ENCODE results near the gene JPH2. TPM values are rescaled to one million over a fixed set of nuclear protein-coding genes. Genes with fewer than 3 reads are reported as not detected.
A peak's percentile ranks its signal among the peaks of the same experiment; 100 is the strongest.
"Not testable (repeated sequence)": the region's sequence is repeated elsewhere in the genome, so short reads cannot be mapped to it uniquely, and the experiment has no call there.

The JPH2 gene
- total RNA-seq, 2 experiments from 2014 or later = 0.07 TPM

- H3K27ac Mint-ChIP-seq = no peak overlapping the region
- intact Hi-C loops (cut with DNase I, micrococcal nuclease) = loop anchor here in 1 of 2 experiments (10.0 kb wide), 1 partner anchor 248 kb away; no protein-coding TSS in a partner anchor
- ATAC-seq (no peak), DNase-seq (no peak)
- no peaks in the 10 kb centered on the region for H3K27me3 Mint-ChIP-seq
- H3K36me3 Mint-ChIP-seq (ENCODE audit: low read depth) = peaks cover 52% of the 10 kb centered on the region
- ChIA-PET CTCF (interaction anchor here (1.1 kb wide), 1 partner anchor 13 kb away, joined by 3 read pairs; no protein-coding TSS in a partner anchor), POLR2A (no interaction called here)
- H3K4me3 Mint-ChIP-seq = no peak overlapping the region
- H3K9me3 Mint-ChIP-seq (ENCODE audit: low read depth) = no peaks in the 10 kb centered on the region
- peaks cover 45% of the 10 kb centered on the region for H3K4me1 Mint-ChIP-seq
Measured at GRCh38 chr20:44203161-44203560, 16.2 kb upstream of the JPH2 start.

- DNase-seq (no peak), ATAC-seq (no peak)
- CTCF ChIA-PET = no interaction called here
- Mint-ChIP-seq H3K4me1 (peaks cover 31% of the 10 kb centered on the region), H3K36me3 (ENCODE audit: low read depth) (peaks cover 55% of the 10 kb centered on the region), H3K9me3 (ENCODE audit: low read depth) (no peaks in the 10 kb centered on the region), H3K27me3 (no peaks in the 10 kb centered on the region), H3K27ac (no peak overlapping the region), H3K4me3 (no peak overlapping the region)
- intact Hi-C loops (cut with DNase I, micrococcal nuclease) = loop anchor here in 1 of 2 experiments (10.0 kb wide), 1 partner anchor 246 kb away; no protein-coding TSS in a partner anchor
- POLR2A ChIA-PET = no interaction called here
Measured at GRCh38 chr20:44200983-44201382, 14.0 kb upstream of the JPH2 start.

GRCh38 chr20:44200371-44200770, 13.4 kb upstream of the JPH2 start:
- H3K4me1 Mint-ChIP-seq = peaks cover 31% of the 10 kb centered on the region
- no peaks in the 10 kb centered on the region for H3K27me3 Mint-ChIP-seq
- no peaks in the 10 kb centered on the region for H3K9me3 Mint-ChIP-seq (ENCODE audit: low read depth)
- intact Hi-C loops (cut with DNase I, micrococcal nuclease) = loop anchor here in 1 of 2 experiments (10.0 kb wide), 1 partner anchor 246 kb away; no protein-coding TSS in a partner anchor
- H3K4me3 Mint-ChIP-seq = no peak overlapping the region
- ChIA-PET POLR2A (no interaction called here), CTCF (interaction anchor here (0.5 to 3.3 kb wide), 4 partner anchors 9 to 92 kb away, joined by 3 to 10 read pairs (median 4); no protein-coding TSS in a partner anchor)
- ATAC-seq (no peak), DNase-seq (no peak)
- peak overlapping the region; percentile 7 for H3K27ac Mint-ChIP-seq
- peaks cover 57% of the 10 kb centered on the region for H3K36me3 Mint-ChIP-seq (ENCODE audit: low read depth)

- Mint-ChIP-seq H3K4me1 (peaks cover 31% of the 10 kb centered on the region), H3K36me3 (ENCODE audit: low read depth) (peaks cover 55% of the 10 kb centered on the region), H3K27me3 (no peaks in the 10 kb centered on the region), H3K9me3 (ENCODE audit: low read depth) (no peaks in the 10 kb centered on the region), H3K4me3 (no peak overlapping the region), H3K27ac (peak overlapping the region; percentile 85)
- POLR2A ChIA-PET = no interaction called here
- ATAC-seq = no peak
- intact Hi-C loops (cut with DNase I, micrococcal nuclease) = loop anchor here in 1 of 2 experiments (10.0 kb wide), 1 partner anchor 245 kb away; no protein-coding TSS in a partner anchor
- no peak for DNase-seq
- CTCF ChIA-PET = interaction anchor here (0.5 to 3.3 kb wide), 4 partner anchors 9 to 91 kb away, joined by 3 to 10 read pairs (median 4); no protein-coding TSS in a partner anchor
Measured at GRCh38 chr20:44199877-44200276, 12.9 kb upstream of the JPH2 start.

DNA sequence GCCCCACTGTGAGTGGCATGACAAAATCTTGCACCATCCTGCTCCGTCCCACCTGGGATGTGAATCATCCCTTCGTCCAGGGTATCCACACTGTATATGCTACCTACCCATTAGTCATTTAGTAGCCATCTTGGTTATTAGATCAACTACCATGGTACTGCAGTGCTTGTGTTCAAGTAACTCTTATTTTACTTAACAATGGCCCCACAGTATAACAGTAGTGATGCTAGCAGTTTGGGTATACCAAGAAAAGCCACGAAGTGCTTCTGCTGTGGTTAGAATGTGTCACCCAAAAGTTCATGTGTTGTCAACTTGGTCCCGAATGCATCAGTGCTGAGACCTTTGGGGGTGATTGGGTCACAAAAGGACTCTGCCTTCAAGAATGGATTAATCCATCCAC, 11.9 kb upstream of the JPH2 start:
- intact Hi-C loops (cut with DNase I, micrococcal nuclease) = no loop called here
- ChIA-PET POLR2A (no interaction called here), CTCF (interaction anchor here (3.3 kb wide), 1 partner anchor 9 kb away, joined by 10 read pairs; no protein-coding TSS in a partner anchor)
- DNase-seq (peak; percentile 54), ATAC-seq (peak; percentile 94)
- H3K4me3 Mint-ChIP-seq = no peak overlapping the region
- H3K27ac Mint-ChIP-seq = peak overlapping the region; percentile 85
- no peaks in the 10 kb centered on the region for H3K27me3 Mint-ChIP-seq
- H3K9me3 Mint-ChIP-seq (ENCODE audit: low read depth) = no peaks in the 10 kb centered on the region
- H3K4me1 Mint-ChIP-seq = peaks cover 26% of the 10 kb centered on the region
- H3K36me3 Mint-ChIP-seq (ENCODE audit: low read depth) = peaks cover 52% of the 10 kb centered on the region

GRCh38 chr20:44196271-44196670, 9.3 kb upstream of the JPH2 start:
- H3K27ac Mint-ChIP-seq = no peak overlapping the region
- intact Hi-C loops (cut with DNase I, micrococcal nuclease) = no loop called here
- no peak for ATAC-seq
- H3K36me3 Mint-ChIP-seq (ENCODE audit: low read depth) = peaks cover 38% of the 10 kb centered on the region
- peaks cover 19% of the 10 kb centered on the region for H3K4me1 Mint-ChIP-seq
- no peaks in the 10 kb centered on the region for H3K9me3 Mint-ChIP-seq (ENCODE audit: low read depth)
- ChIA-PET CTCF (interaction anchor here (0.7 to 1.7 kb wide), 7 partner anchors 9 to 115 kb away, joined by 3 to 11 read pairs (median 3); partner anchors contain the start of gene FITM2), POLR2A (interaction anchor here (0.6 kb wide), 2 partner anchors 9 to 21 kb away, joined by 3 read pairs; no protein-coding TSS in a partner anchor)
- no peaks in the 10 kb centered on the region for H3K27me3 Mint-ChIP-seq
- no peak for DNase-seq
- H3K4me3 Mint-ChIP-seq = no peak overlapping the region

- Mint-ChIP-seq H3K4me3 (no peak overlapping the region), H3K9me3 (ENCODE audit: low read depth) (no peaks in the 10 kb centered on the region), H3K27ac (no peak overlapping the region), H3K27me3 (peaks cover 2% of the 10 kb centered on the region), H3K4me1 (peaks cover 15% of the 10 kb centered on the region), H3K36me3 (ENCODE audit: low read depth) (peaks cover 34% of the 10 kb centered on the region)
- intact Hi-C loops (cut with DNase I, micrococcal nuclease) = no loop called here
- ATAC-seq (no peak), DNase-seq (no peak)
- ChIA-PET CTCF (interaction anchor here (0.5 to 1.7 kb wide), 10 partner anchors 10 to 610 kb away, joined by 3 to 9 read pairs (median 3); partner anchors contain the start of gene FITM2), POLR2A (no interaction called here)
Measured at GRCh38 chr20:44195605-44196004, 8.6 kb upstream of the JPH2 start.

DNA sequence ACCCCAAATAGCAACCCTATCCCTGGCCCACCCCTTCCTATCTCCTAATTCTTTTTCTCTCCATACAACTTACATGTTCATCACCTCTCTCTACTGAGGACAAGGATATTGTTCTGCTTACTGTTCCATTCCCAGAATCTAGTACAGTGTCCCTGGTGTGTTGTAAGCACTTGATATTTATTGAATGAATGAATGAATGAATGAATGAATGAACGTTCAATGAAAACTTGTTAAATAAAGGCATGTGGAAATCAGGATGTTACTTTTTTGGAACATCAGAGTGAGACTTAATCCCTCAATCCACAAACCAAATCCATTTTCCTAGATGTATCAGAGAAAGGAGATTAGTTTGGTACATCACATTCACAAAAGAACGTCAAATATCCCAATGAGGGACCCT, 6.8 kb upstream of the JPH2 start:
- DNase-seq (no peak), ATAC-seq (no peak)
- Mint-ChIP-seq H3K9me3 (ENCODE audit: low read depth) (no peaks in the 10 kb centered on the region), H3K27ac (no peak overlapping the region), H3K27me3 (peaks cover 6% of the 10 kb centered on the region), H3K36me3 (ENCODE audit: low read depth) (peaks cover 18% of the 10 kb centered on the region), H3K4me3 (no peak overlapping the region), H3K4me1 (peaks cover 1% of the 10 kb centered on the region)
- intact Hi-C loops (cut with DNase I, micrococcal nuclease) = no loop called here
- POLR2A ChIA-PET = no interaction called here
- CTCF ChIA-PET = no interaction called here

- not testable (repeated sequence) for H3K36me3 Mint-ChIP-seq (ENCODE audit: low read depth)
Measured at GRCh38 chr20:44191640-44192039, 4.7 kb upstream of the JPH2 start.

DNA sequence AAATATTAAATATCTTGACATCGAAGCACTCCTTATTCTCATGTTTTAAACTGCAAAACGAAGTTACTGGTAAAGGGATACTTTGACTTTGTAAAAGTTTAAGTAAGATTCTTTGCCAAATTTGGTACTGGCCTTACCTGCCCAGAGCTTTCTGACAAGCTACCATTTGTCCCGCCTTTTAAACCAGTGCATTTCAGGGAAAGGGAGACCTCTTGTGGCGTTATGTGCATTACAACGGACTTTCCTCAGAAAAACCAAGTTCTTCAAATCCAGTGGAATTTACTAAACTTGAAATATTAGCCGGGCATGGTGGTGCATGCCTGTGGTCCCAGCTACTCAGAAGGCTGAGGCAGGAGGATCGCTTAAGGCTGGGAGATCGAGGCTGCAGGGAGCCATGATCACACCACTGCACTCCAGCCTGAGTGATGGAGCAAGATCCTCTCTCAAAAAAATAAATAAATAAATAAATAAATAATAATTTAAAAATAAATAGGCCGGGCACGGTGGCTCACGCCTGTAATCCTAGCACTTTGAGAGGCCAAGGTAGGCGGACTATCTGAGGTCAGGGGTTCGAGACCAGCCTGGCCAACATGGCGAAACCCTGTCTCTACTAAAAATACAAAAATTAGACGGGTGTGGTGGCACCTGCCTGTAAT, 3.3 kb upstream of the JPH2 start:
- CTCF ChIA-PET = interaction anchor here (0.6 to 5.7 kb wide), 26 partner anchors 8 to 677 kb away, joined by 3 to 166 read pairs (median 4); no protein-coding TSS in a partner anchor
- intact Hi-C loops (cut with DNase I, micrococcal nuclease) = loop anchor here (1.0 kb wide), 1 partner anchor 74 kb away; no protein-coding TSS in a partner anchor
- peak; percentile 63 for DNase-seq
- not testable (repeated sequence) for H3K36me3 Mint-ChIP-seq (ENCODE audit: low read depth); H3K9me3 Mint-ChIP-seq (ENCODE audit: low read depth); H3K4me1 Mint-ChIP-seq; H3K27ac Mint-ChIP-seq; H3K4me3 Mint-ChIP-seq
- ATAC-seq = peak; percentile 61
- peaks cover 29% of the 10 kb centered on the region for H3K27me3 Mint-ChIP-seq
- POLR2A ChIA-PET = interaction anchor here (2.4 kb wide), 1 partner anchor 74 kb away, joined by 6 read pairs; no protein-coding TSS in a partner anchor

More at GRCh38 chr20:44191640-44192039, 4.7 kb upstream of the JPH2 start:
- peaks cover 19% of the 10 kb centered on the region for H3K27me3 Mint-ChIP-seq
- ATAC-seq; DNase-seq; H3K9me3 Mint-ChIP-seq (ENCODE audit: low read depth); H3K27ac Mint-ChIP-seq; H3K4me3 Mint-ChIP-seq; H3K4me1 Mint-ChIP-seq; intact Hi-C loops (cut with DNase I, micrococcal nuclease); POLR2A ChIA-PET: not testable (repeated sequence)
- CTCF ChIA-PET = interaction anchor here (5.7 kb wide), 1 partner anchor 74 kb away, joined by 166 read pairs; no protein-coding TSS in a partner anchor

DNA sequence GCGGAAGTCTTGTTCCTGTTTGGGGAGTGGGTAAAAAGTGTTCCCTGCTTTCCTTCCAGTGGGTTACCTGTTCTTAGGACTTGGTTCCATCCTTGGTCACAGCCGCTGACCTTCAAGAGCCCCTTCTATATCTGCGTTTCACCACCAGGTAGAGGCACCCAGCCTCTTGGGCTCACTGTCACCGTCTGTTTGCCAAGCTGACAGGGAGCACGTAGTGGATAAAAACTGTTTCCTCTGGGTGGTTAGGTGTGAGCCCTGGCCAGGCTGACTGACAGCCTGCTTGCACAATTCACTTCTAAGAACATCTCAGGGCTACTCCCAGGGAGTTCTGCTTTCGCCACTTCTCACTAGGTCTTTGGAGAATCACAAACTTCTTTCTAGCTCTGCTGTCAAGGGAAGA, 1.8 kb upstream of the JPH2 start:
- Mint-ChIP-seq H3K4me3 (no peak overlapping the region), H3K4me1 (peaks cover 4% of the 10 kb centered on the region), H3K9me3 (ENCODE audit: low read depth) (no peaks in the 10 kb centered on the region), H3K36me3 (ENCODE audit: low read depth) (no peaks in the 10 kb centered on the region), H3K27me3 (peaks cover 34% of the 10 kb centered on the region), H3K27ac (no peak overlapping the region)
- intact Hi-C loops (cut with DNase I, micrococcal nuclease) = no loop called here
- no peak for DNase-seq
- no peak for ATAC-seq
- CTCF ChIA-PET = interaction anchor here (0.6 to 5.7 kb wide), 10 partner anchors 9 to 211 kb away, joined by 3 to 166 read pairs (median 9); no protein-coding TSS in a partner anchor
- POLR2A ChIA-PET = interaction anchor here (2.4 kb wide), 1 partner anchor 72 kb away, joined by 6 read pairs; no protein-coding TSS in a partner anchor
